Loucy (cell line): ENCODE results near the gene SLC45A3.

Experiments
- H2AFZ ChIP-seq: fragments of 200-600 bp; sonication (generic); 2 replicates; pipeline ENCODE4 v1.6.0; 2016; ENCODE audit warnings: antibody characterized with exemption, mild to moderate bottlenecking, low read length, moderate library complexity
- H3F3A ChIP-seq: fragments of 200-600 bp; 2 replicates; pipeline ENCODE4 v1.6.0; 2016; ENCODE audit warnings: antibody characterized with exemption, low read depth, mild to moderate bottlenecking
- H3K27me3 ChIP-seq: fragments of 200-600 bp; sonication (generic); 2 replicates; pipeline ENCODE4 v1.6.1; 2014; ENCODE audit warnings: low read length, mild to moderate bottlenecking; ENCODE audit not compliant: insufficient read depth, poor library complexity, severe bottlenecking
- H3K36me3 ChIP-seq: fragments of 200-600 bp; sonication (generic); 2 replicates; pipeline ENCODE4 v1.6.1; 2016; ENCODE audit warnings: low read length; ENCODE audit not compliant: insufficient read depth
- H3K4me1 ChIP-seq: fragments of 200-600 bp; sonication (generic); 2 replicates; pipeline ENCODE4 v1.5.1; 2014; ENCODE audit warnings: low read length, mild to moderate bottlenecking; ENCODE audit not compliant: insufficient read depth, poor library complexity, severe bottlenecking
- H3K4me2 ChIP-seq: fragments of 200-600 bp; sonication (generic); 2 replicates; pipeline ENCODE4 v1.6.0; 2014; ENCODE audit warnings: antibody characterized with exemption, low read length, low read depth, mild to moderate bottlenecking; ENCODE audit not compliant: poor library complexity, severe bottlenecking
- H3K4me3 ChIP-seq: fragments of 200-600 bp; sonication (generic); 2 replicates; pipeline ENCODE4 v1.5.1; 2014; ENCODE audit warnings: low read length, mild to moderate bottlenecking, mixed read lengths; ENCODE audit not compliant: poor library complexity, severe bottlenecking
- H3K79me2 ChIP-seq: fragments of 200-600 bp; sonication (generic); 2 replicates; pipeline ENCODE4 v1.6.1; 2014; ENCODE audit warnings: low read length; ENCODE audit not compliant: insufficient read depth
- H3K9ac ChIP-seq: fragments of 200-600 bp; sonication (generic); 2 replicates; pipeline ENCODE4 v1.6.0; 2014; ENCODE audit warnings: mild to moderate bottlenecking, low read depth, low read length, moderate library complexity; ENCODE audit not compliant: poor library complexity, severe bottlenecking
- H3K9me2 ChIP-seq: fragments of 200-600 bp; sonication (generic); replicated peaks from 2 replicates; pipeline ENCODE4 v1.6.1; 2016; ENCODE audit warnings: low read depth, low read length, mixed read lengths
- H3K9me3 ChIP-seq: fragments of 200-600 bp; sonication (generic); 2 replicates; pipeline ENCODE4 v1.6.1; 2014; ENCODE audit warnings: mild to moderate bottlenecking, antibody characterized with exemption, low read length, low read depth; ENCODE audit not compliant: insufficient read depth
- H4K20me1 ChIP-seq: fragments of 200-600 bp; sonication (generic); 2 replicates; pipeline ENCODE4 v1.6.0; 2014; ENCODE audit warnings: antibody characterized with exemption, low read length, mild to moderate bottlenecking; ENCODE audit not compliant: insufficient read depth, poor library complexity, severe bottlenecking
- EZH2phosphoT487 ChIP-seq: fragments of 200-600 bp; IDR thresholded peaks from 2 replicates; pipeline ENCODE4 v1.6.1; 2018; ENCODE audit warnings: antibody characterized with exemption, mild to moderate bottlenecking, moderate library complexity, borderline replicate concordance
- TF ChIP-seq, protein P1 (sequence below): fragments of 200-600 bp; sonication (generic); conservative IDR thresholded peaks from 2 replicates; pipeline ENCODE4 v1.5.1; 2014; ENCODE audit warnings: mild to moderate bottlenecking, antibody characterized with exemption, low read length

SLC45A3 gene

DNA sequence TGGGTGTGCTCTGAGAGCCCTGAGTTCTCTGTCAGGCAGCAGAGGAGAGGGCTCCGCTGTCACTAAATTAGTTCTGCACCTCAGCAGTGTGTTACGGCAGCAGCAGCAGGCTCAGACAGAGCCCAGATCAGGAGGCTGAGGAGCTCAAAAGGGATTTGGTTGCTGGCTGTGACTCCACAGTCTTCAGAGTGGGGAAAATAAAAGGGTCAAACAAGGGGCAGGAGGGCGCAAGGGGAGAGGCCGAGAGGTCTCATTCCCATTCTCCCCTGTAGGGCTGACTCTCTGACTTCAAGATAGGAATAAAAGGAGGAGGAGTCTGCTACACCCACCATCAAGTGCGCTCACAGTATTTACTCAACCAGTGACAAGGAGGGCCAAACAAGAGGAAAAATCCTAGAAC, 9.2 kb upstream of the SLC45A3 start:
- H3K27me3 ChIP-seq: no peaks in the 10 kb centered on the region
- no peak overlapping the region for H3K4me2 ChIP-seq
- no peak overlapping the region for H3K4me3 ChIP-seq
- H3K4me1 ChIP-seq: peaks cover 52% of the 10 kb centered on the region
- no peak overlapping the region for H3K9ac ChIP-seq
- no peaks in the 10 kb centered on the region for H3K9me3 ChIP-seq
- no peaks in the 10 kb centered on the region for H4K20me1 ChIP-seq
- H3K79me2 ChIP-seq: no peaks in the 10 kb centered on the region
- H2AFZ ChIP-seq: no peak overlapping the region
- TF ChIP-seq EZH2phosphoT487: no peak
- TF ChIP-seq, protein P1, sequence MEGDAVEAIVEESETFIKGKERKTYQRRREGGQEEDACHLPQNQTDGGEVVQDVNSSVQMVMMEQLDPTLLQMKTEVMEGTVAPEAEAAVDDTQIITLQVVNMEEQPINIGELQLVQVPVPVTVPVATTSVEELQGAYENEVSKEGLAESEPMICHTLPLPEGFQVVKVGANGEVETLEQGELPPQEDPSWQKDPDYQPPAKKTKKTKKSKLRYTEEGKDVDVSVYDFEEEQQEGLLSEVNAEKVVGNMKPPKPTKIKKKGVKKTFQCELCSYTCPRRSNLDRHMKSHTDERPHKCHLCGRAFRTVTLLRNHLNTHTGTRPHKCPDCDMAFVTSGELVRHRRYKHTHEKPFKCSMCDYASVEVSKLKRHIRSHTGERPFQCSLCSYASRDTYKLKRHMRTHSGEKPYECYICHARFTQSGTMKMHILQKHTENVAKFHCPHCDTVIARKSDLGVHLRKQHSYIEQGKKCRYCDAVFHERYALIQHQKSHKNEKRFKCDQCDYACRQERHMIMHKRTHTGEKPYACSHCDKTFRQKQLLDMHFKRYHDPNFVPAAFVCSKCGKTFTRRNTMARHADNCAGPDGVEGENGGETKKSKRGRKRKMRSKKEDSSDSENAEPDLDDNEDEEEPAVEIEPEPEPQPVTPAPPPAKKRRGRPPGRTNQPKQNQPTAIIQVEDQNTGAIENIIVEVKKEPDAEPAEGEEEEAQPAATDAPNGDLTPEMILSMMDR: no peak
- no peaks in the 10 kb centered on the region for H3K36me3 ChIP-seq
- no peaks in the 10 kb centered on the region for H3K9me2 ChIP-seq
- peaks cover 9% of the 10 kb centered on the region for H3F3A ChIP-seq

DNA sequence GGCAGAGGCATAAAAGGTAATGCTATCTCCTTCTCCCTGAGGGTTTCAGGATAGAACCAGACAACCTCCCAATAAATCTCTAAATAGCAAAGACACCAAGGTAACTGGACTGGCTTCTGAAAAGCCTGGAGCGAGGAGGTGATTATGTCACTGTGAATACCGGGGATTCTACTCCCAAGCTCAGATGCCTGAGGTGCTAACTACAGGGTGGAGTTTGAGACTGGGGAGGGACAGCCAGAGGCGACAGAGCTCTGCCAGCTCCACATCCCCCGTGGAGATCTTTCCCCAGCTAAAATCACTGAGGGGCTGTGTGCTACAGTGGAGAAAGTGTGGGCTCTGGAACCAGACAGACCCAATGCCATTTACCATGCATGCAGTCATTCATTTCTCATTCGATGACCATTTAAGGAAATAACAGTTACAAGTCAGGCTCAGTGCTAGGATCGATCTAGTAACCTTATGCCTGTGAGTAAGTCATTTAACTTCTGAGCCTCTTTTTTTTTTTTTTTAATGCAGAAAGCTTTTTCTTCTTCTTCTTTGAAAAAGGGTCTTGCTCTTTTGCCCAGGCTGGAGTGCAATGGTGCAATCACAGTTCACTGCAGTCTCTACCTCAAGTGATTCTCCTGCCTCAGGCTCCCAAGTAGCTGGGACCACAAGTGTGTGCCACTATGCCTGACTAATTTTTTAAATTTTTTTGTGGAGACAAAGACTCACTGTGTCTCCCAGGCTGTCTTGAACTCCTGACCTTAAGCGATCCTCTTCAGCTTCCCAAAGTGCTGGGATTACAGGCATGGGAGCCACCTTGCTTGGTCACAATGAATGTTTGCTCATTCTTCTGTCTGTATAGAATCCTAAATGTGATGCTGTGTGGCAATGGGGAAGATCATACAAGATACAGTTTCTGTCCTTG, 8.1 kb upstream of the SLC45A3 start:
- no peaks in the 10 kb centered on the region for H3K36me3 ChIP-seq
- H3K4me2 ChIP-seq: no peak overlapping the region
- H3K9ac ChIP-seq: no peak overlapping the region
- H3K4me3 ChIP-seq: no peak overlapping the region
- no peak overlapping the region for H2AFZ ChIP-seq
- TF ChIP-seq, protein P1: no peak
- no peak for TF ChIP-seq EZH2phosphoT487
- no peaks in the 10 kb centered on the region for H4K20me1 ChIP-seq
- no peaks in the 10 kb centered on the region for H3K9me3 ChIP-seq
- H3F3A ChIP-seq: peaks cover 4% of the 10 kb centered on the region
- H3K4me1 ChIP-seq: peaks cover 42% of the 10 kb centered on the region
- no peaks in the 10 kb centered on the region for H3K27me3 ChIP-seq
- no peaks in the 10 kb centered on the region for H3K79me2 ChIP-seq
- H3K9me2 ChIP-seq: no peaks in the 10 kb centered on the region

DNA sequence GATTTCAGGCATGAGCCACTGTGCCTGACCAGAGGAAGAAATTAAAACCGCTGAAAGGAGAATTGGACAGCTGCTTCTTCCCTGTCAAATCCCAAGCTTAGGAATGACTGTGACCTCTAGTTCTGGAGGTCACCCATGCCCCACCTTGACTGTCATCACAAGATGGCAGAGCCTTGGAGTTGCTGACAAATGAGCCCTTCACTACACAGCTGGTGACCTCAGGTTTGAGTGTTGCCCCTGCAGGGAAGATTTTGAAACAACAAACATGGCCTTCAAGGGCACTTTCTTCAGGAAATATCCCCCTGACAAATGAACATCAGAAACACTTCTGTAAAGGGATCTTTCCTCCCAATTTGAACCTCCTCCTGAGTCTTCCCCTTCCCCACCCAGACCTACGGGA, 6.9 kb upstream of the SLC45A3 start:
- Histone ChIP-seq H3K79me2 (no peaks in the 10 kb centered on the region), H2AFZ (peak overlapping the region; percentile 74; the same call in 1 of the 2 replicates), H3K4me3 (no peak overlapping the region), H4K20me1 (no peaks in the 10 kb centered on the region), H3K9me3 (no peaks in the 10 kb centered on the region), H3K4me2 (no peak overlapping the region), H3K4me1 (peaks cover 30% of the 10 kb centered on the region), H3K9me2 (no peaks in the 10 kb centered on the region), H3K27me3 (no peaks in the 10 kb centered on the region), H3K36me3 (no peaks in the 10 kb centered on the region), H3K9ac (no peak overlapping the region), H3F3A (peaks cover 4% of the 10 kb centered on the region)
- TF ChIP-seq EZH2phosphoT487: no peak
- TF ChIP-seq, protein P1: no peak
